SHP77 treated with DMSO at 0.1 percent for 48 hours (cell line): ENCODE data around the gene ZNF668.

Source experiments
- DNase-seq: peaks from one replicate; lab custom pipeline; 2025; lab: John Stamatoyannopoulos, UW

ZNF668 gene

GRCh38 chr16:31081428-31082351 is 7.7 kb upstream of the ZNF668 start:
- no peak for DNase-seq

GRCh38 chr16:31080756-31081419 is 6.8 kb upstream of the ZNF668 start:
- DNase-seq, result no peak

- no peak for DNase-seq
These were observed 6.1 kb upstream of the ZNF668 start for GRCh38 chr16:31080035-31080629.

DNA sequence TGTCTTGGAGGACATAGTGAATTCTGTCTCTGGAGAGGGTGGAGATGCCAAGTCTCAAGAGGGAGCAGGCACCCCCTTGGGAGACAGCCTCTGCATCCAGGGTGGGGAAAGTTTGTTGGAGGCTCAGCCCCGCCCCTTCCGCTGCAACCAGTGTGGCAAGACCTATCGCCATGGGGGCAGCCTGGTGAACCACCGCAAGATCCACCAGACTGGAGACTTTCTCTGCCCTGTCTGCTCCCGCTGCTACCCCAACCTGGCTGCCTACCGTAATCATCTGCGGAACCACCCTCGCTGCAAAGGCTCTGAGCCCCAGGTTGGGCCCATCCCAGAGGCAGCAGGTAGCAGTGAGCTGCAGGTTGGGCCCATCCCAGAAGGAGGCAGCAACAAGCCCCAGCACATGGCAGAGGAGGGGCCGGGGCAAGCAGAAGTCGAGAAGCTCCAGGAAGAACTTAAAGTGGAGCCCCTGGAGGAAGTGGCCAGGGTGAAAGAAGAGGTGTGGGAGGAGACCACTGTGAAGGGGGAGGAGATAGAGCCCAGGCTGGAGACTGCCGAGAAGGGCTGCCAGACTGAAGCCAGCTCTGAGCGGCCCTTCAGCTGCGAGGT is 5.4 kb upstream of the ZNF668 start:
- no peak for DNase-seq

GRCh38 chr16:31078597-31079341 is 4.7 kb upstream of the ZNF668 start:
- no peak for DNase-seq

DNA sequence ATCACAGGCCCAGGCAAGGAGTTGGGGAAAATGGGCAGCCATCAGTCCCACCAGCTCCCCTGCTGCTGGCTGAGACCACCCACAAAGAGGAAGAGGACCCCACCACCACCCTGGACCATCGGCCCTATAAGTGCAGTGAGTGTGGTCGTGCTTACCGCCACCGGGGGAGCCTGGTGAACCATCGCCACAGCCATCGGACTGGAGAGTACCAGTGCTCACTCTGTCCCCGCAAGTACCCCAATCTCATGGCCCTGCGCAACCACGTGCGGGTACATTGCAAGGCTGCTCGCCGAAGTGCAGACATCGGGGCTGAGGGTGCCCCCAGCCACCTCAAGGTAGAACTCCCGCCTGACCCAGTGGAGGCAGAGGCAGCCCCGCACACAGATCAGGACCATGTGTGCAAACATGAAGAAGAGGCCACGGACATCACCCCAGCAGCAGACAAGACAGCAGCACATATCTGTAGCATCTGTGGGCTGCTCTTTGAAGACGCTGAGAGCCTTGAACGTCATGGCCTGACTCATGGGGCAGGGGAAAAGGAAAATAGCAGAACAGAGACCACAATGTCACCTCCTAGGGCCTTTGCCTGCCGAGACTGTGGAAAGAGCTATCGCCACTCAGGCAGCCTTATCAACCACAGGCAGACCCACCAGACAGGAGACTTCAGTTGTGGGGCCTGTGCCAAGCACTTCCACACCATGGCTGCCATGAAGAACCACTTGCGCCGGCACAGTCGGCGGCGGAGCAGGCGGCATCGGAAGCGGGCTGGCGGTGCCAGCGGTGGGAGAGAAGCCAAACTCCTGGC is 3.8 kb upstream of the ZNF668 start:
- no peak for DNase-seq

GRCh38 chr16:31077024-31077423 is 3.0 kb upstream of the ZNF668 start:
- no peak for DNase-seq

DNA sequence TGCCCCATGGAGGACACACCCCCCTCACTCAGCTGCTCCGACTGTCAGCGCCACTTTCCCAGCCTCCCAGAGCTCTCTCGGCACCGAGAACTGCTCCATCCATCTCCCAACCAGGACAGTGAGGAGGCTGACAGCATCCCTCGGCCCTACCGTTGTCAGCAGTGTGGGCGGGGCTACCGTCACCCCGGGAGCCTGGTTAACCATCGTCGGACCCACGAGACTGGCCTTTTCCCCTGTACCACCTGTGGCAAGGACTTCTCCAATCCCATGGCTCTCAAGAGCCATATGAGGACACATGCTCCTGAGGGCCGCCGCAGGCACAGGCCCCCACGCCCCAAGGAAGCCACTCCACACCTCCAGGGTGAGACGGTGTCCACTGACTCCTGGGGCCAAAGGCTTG is 2.3 kb upstream of the ZNF668 start:
- no peak for DNase-seq

DNA sequence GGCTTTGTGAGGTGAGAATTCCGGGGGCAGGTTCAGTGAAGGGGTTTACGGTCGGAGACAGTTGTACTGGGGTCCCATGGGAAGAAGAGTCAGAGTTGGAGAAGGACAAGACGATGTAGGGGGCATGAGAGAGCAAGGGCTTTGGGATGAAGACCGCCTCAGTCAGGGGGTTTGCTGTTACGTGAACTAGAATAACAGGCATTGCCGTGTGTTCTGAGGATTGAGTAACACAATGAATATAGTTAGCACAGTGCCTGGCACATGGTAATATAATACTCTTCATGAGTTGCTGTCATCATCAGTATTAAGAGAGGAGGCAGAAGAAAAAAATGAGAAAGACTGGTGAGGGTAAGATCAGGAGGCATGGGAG is 759 bp upstream of the ZNF668 start:
- DNase-seq, result no peak

DNA sequence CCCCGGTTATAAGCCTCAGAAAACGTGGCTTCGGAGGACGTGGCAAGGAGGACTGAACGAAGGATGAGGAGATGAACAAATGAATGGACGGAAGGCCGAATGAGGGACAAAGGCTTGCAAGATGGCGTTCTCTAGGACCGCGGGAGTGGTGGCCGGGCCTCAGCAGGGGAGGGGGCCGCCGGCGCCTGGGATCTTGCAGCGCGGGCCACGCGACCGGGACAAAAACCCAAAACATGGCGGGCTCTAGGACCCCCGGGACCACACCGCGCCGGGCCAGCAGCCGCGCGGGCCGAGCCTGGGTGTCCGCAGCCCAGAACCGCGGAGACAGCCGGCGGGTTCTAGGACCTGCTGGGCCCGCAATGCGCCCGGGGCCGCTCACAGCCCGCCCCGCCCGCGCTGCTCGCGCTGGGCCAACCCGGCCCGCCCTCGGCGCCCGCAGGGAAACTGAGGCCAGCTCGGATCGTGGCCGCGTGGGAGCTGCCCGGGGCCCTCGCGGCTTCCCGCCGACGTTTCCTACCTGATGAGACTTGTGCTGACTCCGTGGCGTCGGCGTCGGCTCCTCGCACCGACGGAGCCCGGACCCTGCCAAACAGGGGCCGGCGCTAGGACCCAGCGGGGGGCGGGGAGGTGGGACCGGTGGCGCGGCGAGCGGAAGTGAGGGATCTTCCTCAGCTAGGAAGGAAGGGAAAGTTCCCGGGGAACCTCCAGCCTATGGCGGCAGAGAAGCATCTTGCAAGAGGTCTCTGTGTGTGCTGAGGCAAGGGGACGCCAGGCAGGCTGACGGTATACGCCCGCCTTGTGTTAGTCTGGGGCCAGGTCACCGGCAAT is 684 bp downstream of the ZNF668 start:
- peak; percentile 84 for DNase-seq

DNA sequence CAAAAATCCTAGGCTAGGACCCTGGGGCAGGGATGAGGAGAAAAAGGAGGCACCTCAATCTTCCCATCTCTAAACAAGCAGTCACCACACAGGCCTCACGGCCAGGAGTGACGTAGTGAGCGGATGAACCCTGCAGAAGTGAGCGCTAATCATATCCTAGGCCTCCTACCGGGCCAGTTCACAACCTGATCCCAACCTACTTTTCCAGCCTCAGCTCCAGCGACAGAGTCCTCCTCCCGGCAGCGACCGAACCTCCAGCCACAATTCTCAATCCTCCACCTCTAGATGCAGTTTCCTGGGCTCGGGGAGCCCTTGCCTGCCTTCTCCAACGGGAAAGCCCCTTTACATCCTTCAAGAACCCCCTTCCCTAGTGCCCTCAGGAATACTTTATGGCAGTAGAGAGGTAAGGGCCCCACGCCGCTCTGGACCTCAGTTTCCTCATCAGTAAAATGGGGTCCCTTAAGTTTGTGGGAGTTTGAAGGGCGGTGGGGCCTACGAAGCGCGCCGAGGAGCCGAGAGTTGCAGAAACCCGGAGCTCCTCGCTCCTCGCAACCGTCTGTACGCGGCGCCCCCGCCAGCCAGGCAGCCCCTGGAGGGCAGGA is 1.4 kb downstream of the ZNF668 start:
- no peak for DNase-seq

DNA sequence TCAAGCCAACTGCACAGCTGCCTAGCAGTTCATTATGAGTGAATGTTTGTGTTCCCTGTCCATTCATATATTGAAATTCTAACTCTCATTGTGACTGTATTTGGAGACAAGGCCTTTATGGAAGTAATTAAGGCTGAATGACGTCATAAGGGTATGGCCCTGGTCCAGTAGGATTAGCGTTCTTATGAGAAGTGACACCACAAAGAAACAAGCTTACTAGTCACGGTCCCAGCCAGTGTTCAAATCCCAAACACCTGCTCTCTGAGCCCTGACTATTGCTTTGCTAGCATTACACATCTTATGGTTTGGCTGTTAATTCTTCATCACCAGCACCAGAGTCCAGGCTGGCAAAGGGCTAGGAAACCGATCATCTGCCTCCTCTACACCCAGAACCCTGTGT is 2.2 kb downstream of the ZNF668 start:
- peak; percentile 58 for DNase-seq

GRCh38 chr16:31067342-31067741 is 6.7 kb downstream of the ZNF668 start:
- no peak for DNase-seq

GRCh38 chr16:31064882-31065461 is 9.1 kb downstream of the ZNF668 start:
- DNase-seq, result no peak

- no peak for DNase-seq
These were observed 10.0 kb downstream of the ZNF668 start for GRCh38 chr16:31063843-31064611.

DNA sequence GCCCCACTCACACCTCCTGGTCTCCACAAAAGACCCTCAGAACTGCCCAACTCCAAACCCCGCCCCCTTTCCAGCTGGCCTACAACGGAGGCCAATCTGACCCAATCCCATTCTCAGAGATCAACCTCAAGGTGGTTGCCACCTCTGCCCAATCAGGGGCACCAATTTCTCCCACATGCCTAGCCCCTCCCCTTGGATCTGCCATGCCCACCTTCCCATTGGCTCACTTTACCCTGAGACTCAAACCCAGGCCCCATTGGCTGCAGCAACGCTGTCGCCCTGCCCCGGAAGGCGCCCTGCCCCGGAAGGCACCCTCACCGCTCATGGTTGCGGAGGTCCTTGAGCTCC is 10.6 kb downstream of the ZNF668 start:
- no peak for DNase-seq

- DNase-seq, result no peak
These were observed 12.1 kb downstream of the ZNF668 start for GRCh38 chr16:31061813-31062440.

DNA sequence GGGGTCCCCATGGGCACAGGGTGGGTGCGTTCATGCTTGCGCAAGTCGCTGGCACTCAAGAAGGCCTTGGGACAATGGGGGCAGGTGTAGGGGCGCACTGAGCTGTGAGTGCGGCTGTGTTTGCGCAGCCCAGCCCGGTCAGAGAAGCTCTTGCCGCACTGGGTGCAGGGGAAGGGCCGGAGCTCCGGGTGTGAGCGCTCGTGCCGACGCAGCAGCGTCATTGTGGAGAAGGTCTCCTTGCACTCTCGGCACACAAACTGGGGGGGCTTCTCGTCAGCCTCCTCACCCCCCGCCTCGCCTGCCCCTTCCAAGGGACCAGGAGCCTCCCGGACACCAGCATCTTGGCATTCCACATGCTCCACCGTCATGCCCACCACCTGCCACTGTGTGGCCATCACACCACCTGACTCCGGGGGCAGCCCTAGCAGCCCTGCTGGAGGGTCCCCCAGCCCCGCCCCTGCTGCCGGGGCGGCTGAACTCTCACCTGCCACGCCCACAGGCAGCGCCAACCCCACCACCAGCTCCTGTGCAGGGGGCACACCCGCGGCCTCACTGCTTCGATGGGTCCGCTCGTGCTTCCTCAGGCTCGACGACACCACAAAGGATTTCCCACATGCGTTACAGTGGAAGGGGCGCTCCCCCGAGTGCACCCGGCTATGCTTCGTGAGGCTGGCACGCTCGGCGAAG is 12.8 kb downstream of the ZNF668 start:
- DNase-seq, result no peak
